HG02840 (cell line): Measurements from ENCODE around the gene PLAC9.
"Not testable (repeated sequence)": the region's sequence is repeated elsewhere in the genome, so short reads cannot be mapped to it uniquely, and the experiment has no call there.

Source experiments
- ATAC-seq: cut with Tn5 transposase; IDR thresholded peaks from one replicate; pipeline ENCODE4 v1.9.1; 2021; ENCODE audit warnings: mild to moderate bottlenecking, moderate library complexity, moderate number of reproducible peaks; ENCODE audit not compliant: unreplicated experiment, low FRiP score

Gene PLAC9

GRCh38 chr10:80137920-80138319, 5.4 kb downstream of the PLAC9 start:
- no peak for ATAC-seq

- no peak for ATAC-seq
These were observed 6.7 kb downstream of the PLAC9 start for GRCh38 chr10:80139265-80139664.

GRCh38 chr10:80140251-80140650, 7.7 kb downstream of the PLAC9 start:
- no peak for ATAC-seq

GRCh38 chr10:80141696-80142460, 9.3 kb downstream of the PLAC9 start:
- ATAC-seq = no peak

GRCh38 chr10:80144067-80144695, 11.7 kb downstream of the PLAC9 start:
- ATAC-seq = no peak

GRCh38 chr10:80144696-80145131, 12.2 kb downstream of the PLAC9 start:
- no peak for ATAC-seq

- not testable (repeated sequence) for ATAC-seq
These were observed 13.1 kb downstream of the PLAC9 start for GRCh38 chr10:80145406-80146308.

- ATAC-seq = no peak
These were observed 14.4 kb downstream of the PLAC9 start for GRCh38 chr10:80146918-80147317.

- ATAC-seq = no peak
These were observed 15.8 kb downstream of the PLAC9 start for GRCh38 chr10:80148166-80148805.

GRCh38 chr10:80149123-80149522, 16.6 kb downstream of the PLAC9 start:
- ATAC-seq = no peak

- ATAC-seq = no peak
These were observed 17.6 kb downstream of the PLAC9 start for GRCh38 chr10:80150172-80150571.

- ATAC-seq = no peak
These were observed 20.3 kb downstream of the PLAC9 start for GRCh38 chr10:80152820-80153219.

GRCh38 chr10:80153460-80153859, 20.9 kb downstream of the PLAC9 start:
- no peak for ATAC-seq

- ATAC-seq = no peak
These were observed 22.1 kb downstream of the PLAC9 start for GRCh38 chr10:80154626-80154977.

- no peak for ATAC-seq
These were observed 22.6 kb downstream of the PLAC9 start for GRCh38 chr10:80154978-80155695.

- no peak for ATAC-seq
These were observed 23.2 kb downstream of the PLAC9 start for GRCh38 chr10:80155696-80156215.

- no peak for ATAC-seq
These were observed 23.7 kb downstream of the PLAC9 start for GRCh38 chr10:80156216-80156615.

GRCh38 chr10:80157561-80157960, 25.0 kb downstream of the PLAC9 start:
- no peak for ATAC-seq

- no peak for ATAC-seq
These were observed 25.6 kb downstream of the PLAC9 start for GRCh38 chr10:80158126-80158525.
